Activated effector memory CD4-positive, alpha-beta T cell treated with anti-CD3 and anti-CD28 coated beads, Interleukin-2, amount 50 U/mL, for 16 hours (primary cell): ENCODE results near the gene NFYC.

Source experiments
- DNase-seq: peaks from one replicate; pipeline ENCODE4 v3.0.0-alpha.2; 2020

The NFYC gene

DNA sequence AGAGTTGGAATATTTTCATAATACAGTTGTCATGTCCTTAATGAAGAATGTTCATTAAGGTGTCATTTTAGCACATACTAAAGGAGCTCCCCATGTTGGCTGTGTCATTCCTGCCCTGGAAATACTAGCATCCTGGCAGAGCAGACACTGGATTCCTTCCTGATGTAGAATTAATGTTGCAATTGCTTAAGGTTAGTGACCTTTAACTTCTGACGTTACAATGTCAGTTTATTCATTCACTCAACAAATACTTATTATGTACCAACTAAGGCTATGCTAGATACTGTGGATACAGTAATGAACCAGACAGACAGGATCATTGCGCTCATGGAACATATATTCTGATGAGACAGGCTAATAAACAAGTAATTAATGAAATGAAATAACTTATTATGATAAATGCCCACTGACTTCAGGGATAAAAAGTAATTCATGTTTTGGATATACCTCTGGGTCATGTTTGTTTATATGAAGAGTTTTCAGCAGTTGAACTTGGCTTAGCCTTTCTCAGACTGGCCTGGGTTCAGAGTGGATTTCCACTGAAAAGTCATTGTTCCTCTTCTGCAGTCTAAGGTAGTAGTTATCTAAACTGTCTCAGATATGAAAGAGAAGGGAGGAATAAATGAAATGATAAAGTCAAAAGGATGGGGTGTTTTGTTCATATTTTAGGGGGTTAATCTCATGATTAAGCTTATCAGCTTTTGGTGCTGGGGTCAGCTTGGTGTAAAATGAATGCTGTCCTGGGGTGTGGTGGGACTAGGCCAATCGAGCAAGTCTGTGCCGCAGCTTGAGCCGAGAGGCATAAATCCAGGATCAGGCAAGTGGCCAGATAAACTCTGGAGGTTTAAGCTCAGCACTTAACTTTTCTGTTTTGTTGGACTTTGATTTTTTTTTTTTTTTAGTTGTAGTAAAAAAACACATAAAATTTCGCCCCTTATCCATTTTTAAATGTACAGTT lies 48.8 kb downstream of the NFYC start:
- DNase-seq, result no peak

DNA sequence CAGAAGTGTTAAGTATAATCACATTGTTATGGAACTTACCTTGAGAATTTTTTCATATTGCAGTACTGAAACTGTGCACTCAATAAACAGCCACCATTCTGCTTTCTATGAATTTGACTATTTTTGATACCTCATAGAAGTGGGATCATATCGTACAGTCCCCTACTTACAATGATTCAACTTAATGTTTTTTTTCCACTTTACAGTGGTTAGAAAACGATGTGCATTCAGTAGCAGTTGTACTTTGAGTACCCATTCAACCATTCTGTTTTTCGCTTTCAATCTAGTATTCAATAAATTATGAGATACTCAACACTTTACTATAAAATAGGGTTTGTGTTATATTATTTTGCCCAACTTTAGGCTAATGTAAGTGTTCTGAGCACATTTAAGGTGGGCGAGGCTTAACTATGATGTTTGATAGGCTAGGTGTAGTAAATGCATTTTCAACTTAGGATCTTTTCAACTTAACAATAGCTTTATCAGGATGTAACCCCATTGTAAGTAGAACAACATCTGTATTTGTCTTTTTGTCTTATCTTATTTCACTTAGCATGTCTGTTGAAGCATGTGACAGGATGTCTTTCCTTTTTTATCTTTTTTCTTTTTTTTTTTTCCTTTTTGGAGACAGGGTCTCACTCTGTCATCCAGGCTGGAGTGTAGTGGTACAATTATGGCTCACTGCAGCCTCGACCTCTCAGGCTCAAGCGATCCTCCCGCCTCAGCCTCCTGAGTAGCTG lies 49.7 kb downstream of the NFYC start:
- no peak for DNase-seq

DNA sequence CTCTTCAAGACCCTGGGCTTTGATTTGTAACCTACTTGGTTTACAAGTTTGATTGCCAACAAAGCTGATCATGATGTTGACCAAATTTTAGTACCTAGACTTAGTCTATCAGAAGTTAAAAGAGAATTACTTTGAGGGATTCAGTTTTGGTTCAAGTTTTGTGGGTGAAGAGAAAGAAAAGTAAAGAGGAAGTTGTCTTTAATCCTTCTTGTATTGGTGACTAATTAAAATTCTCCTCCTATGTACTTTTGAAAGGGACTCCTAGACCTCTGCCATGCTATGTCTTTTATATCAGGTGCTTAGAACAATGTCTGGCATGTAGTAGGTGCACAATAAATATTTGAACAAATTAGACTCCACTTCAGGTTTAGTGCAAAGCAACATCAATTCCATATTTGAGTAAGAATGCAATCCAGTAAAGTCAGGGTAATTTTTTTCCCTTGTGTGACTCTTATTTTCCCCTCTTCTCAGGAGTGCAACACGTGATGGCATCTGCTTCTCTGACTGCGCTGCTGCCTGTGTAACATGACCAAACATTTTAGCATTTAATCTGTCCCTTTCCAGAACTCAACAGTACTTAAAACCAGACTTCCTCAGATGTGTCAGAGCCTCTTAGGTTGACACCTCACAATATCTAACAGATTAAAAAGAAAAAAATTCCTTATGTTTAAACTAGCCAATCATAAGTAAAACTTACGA lies 51.0 kb downstream of the NFYC start:
- DNase-seq, result no peak

DNA sequence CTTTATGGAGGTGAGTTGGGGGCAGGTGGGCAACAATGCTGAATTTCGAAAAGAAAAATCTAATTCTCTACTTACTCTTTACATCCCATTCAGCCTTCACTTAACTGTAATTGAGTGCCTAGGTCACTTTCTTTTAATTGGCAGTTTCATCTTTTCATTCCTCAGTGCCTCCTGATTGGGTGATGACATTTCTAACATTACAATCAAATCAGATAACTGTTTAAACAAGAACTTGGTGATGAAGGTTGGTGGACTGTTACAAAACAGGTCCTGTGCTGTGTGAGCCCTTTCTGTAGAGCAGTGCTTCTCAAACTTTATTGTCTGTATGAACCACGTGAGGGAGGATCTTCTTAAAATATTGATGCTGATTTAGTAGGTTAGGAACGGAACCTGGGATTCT lies 51.9 kb downstream of the NFYC start:
- DNase-seq, result no peak

DNA sequence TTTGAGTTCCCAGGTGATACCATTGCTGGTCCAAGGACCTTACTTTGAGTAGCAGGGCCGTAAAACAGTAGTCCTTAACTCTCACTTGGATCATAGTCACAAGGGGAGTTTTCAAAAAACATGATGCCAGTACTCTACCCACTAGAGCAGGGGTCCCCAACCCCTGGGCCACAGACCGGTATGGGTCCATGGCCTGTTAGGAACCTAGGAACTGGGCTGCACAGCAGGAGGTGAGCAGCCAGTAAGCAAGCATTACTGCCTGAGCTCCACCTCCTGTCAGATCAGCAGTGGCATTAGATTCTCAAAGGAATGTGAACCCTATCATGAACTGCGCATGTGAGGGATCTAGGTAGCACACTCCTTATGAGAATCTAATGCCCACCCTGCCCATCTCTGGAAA lies 52.4 kb downstream of the NFYC start:
- no peak for DNase-seq

DNA sequence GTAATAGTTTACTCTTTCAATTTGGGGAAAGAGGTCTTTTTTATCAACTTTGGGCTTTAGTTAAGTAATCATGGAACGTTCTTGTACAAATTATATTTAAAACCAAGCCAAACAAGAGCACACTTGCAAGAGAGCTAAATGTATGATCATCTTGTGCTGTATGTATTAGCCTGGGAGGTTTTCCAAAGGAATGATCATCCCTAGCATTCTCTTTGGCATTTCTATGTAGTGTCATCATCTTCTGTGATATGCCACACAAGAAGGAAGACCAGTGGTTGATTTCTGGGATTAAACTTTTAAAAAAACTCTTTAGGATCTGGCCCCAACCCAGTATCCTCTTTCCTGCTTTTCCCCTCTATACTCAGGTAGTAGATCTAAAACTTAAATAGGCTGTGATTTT lies 53.7 kb downstream of the NFYC start:
- DNase-seq, result no peak

DNA sequence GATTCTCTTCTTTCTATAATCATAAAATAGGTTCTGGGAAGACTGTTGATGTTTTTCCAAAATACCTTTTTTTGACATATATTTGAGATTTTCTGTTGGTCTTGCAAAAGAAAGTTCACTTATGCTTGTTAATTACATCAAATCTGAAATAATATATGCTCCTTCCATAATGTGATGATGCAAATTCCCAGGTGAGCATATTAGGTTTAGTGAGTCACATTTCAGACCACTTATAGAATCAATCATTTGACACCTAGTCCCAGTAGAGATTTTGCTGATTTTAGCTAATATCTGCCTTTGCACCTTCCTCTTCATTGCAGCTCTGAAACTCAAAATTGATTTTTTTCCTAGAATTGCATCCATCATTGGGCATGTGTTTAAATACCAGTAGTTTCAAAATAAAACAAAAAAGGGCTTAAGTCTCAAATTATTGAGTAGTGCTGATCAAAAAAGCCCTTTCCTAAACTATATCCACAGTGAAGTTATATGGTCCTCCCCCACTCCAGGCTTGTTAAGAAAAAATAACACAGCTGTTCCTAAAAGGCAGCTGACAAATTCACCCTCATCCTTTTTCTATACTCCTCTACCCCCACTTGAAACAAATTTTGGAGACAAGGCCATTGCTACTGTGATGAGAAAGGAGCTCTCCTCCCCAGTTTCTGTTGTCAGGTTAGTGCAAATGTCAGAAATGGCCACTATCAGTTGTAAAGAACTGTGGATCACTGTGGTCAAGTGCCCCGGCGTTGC lies 55.0 kb downstream of the NFYC start:
- DNase-seq, result no peak

DNA sequence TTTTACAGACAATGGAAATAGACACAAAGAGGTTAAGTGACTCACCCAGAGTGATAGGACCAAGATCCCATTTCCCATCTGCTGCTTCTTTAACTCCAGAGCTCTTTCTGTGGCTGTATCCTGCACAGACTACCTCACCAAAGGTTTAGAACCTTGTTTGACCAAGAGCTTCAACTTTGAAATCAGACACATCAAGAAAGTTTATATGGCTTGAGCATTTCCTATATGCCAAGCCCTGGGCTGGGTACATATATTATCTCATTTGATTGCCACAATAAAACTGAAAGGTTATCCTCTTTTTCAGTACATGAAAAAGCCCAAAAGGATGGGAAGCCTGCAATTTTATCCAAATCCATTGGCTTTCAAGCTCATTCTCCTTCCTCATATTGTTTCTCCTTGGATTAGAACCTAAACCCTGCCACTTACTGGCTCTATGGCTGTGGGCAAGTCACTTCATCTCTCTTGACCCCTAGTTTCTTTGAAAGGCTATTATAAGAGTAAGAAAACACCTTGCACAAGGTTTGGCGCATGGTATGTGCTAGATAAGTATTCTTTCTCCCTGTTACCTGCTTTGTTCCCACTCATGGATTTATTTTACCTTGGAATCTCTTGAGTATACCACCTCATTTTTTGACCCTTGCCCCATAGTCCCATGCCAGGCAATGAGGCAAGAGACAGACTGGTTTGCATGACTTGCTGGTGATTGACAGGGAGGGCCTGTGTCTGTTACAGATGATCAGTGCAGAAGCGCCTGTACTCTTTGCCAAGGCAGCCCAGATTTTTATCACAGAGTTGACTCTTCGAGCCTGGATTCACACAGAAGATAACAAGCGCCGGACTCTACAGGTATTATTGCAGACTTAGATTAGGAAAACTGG lies 57.6 kb downstream of the NFYC start:
- no peak for DNase-seq

DNA sequence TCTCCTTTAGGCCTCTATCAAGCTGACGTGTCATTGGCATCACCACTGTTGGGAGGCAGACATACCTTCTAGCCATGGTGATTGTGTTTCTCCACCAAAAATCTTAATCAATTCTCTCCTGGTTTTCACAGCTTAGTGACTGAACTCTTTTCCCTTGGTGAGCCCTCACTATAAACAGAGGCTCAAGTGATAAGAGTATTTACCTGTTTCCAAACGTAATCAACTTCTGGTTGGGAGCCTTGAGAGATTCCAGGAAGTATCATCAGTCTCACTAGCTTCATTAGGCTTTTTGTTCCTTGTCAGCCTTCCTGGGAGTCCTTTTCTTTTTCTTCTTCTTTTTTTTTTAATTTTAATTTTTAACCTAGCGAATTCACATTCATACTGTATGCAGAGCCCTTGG lies 58.3 kb downstream of the NFYC start:
- DNase-seq, result no peak

DNA sequence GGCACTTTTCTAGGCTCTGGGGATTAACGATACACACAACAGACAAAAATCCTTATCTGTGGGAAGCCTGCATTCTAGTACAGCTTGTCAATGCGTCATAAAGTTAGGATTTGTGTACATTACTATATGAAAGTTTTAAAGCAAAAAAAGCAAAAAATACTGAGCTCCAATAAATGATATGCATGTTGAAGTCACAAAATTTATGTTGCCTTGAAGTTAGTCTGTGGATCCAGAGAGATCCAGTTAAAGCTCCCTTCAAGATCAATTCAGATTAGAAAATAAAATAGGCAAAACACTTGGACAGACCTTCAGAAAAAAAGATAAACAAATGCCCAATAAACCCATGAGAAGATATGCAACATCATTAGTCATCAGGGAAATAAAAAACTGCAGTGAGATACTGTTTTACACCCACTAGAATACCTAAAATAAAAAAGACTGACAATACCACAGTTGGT lies 59.0 kb downstream of the NFYC start:
- no peak for DNase-seq

DNA sequence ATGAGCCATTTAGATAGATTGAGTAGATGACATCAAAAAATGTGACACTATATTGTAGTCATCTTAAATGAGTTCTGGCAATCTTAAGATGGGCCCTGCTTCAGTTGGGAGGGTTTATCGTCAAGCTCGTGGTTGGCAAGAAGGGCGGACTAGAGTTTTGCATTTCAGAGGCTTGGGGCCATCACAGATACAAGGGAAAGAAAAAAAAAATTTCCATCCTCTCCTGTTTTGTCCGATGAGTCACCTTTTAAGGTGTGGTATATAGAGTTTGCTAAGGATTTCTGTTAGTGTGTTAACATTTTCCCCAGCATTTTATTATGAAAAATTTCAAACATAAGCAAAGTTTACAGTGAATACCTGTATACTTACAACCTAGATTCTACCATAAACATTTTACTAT lies 60.3 kb downstream of the NFYC start:
- DNase-seq, result no peak

DNA sequence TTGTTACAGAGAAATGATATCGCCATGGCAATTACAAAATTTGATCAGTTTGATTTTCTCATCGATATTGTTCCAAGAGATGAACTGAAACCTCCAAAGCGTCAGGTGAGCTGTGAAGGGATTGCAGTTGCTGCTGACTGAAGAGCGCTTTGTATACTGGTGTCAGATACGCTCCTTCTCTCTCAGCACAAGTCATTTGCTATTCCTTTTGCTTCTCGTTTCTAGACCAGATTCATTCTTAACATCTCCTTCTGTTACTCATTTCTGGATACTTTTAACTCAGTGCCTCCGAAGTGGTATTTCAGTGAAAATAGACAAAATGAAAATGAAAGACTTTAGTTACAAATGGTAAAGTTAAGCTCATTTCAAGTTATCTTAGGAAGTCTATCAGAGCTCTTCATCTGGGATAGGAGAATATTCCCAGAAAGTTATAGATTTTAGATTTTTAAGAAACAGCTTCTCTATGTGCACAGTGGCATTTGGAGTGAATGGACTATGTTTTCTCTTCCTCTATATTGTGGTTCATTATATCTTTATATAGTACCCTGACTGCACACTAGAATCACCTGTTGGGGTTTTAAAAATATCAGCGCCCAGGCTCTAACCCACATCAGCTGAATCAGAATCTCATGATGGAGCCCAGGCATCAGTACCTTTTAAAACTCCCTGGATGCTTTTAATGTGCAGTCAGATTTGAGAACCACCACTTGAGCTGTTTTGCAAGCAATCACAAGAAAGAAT lies 61.8 kb downstream of the NFYC start:
- DNase-seq, result no peak

DNA sequence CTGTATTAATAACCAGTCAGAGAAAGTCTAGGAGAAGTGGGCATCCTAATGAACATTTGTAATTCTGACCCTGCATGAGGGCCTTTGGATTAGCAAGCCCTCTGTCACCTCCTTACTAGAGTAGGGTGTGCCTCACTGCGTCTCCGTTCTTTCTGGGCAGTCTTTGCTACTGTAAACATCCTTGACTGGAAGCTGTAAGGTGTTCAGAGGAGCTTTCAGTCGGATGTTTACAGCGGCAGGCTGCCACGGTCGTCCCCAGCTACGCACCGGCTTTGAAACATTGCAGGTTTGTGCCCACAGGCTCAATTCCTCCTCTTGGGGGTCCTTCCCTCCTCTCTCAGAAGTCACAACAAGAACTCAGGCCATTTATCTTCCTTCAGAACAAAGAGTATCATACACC lies 62.7 kb downstream of the NFYC start:
- no peak for DNase-seq

DNA sequence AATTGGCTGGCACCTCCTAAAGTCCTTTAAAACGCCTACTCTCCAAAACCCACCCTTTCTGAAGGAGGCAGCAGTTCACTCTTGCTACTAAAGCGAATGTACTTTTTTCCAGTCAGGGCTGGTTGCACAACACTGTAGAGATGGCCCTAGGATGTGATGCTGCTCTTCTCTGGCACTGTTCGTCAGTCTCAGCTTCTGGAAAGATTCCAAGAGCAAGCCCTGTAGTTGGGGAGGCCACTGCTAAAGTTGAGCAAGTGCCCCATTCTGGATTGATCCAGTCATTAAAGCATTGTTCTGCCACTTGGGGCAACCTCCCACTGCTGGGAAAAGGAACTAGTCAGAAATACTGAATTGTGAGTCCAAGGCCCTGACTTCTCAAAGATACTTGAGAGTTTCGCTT lies 63.6 kb downstream of the NFYC start:
- no peak for DNase-seq

DNA sequence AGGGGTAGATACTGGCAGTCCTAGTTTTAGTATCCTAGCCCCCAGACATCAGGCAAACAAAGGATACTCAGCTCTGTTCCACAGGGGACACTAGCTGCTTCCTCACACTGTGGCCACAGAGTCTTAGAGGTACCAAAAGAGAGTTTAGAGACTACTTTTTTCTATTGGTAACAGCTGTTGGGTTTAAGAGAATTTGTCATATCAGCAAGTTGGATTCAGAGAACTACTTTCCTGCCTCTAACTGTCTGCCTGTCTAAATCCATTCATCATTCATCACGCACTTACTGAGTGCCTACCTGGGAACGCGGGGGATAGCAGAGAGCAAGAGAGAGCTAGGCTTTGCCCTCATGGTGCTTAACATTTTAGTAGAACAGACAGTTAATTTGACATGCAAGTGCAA lies 65.0 kb downstream of the NFYC start:
- no peak for DNase-seq

DNA sequence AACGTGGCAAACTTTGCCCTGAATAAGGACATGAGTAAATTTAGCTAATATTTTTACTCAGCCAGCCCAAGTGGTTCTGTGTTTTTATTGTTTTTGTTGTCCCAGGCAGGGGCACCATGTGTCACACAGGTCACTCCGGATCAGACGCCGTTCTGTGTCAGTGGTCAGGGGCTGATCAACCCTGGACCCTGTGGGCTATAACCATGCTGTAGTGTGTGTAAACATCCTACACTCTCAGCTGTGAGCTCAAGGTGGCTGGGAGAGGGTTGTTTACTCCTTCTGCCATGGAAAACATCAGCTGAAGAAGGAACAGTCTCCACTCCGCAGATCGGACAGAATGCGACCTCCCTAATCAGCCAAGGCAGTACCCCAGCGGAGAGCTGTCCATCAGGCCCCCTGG lies 65.6 kb downstream of the NFYC start:
- DNase-seq, result no peak

DNA sequence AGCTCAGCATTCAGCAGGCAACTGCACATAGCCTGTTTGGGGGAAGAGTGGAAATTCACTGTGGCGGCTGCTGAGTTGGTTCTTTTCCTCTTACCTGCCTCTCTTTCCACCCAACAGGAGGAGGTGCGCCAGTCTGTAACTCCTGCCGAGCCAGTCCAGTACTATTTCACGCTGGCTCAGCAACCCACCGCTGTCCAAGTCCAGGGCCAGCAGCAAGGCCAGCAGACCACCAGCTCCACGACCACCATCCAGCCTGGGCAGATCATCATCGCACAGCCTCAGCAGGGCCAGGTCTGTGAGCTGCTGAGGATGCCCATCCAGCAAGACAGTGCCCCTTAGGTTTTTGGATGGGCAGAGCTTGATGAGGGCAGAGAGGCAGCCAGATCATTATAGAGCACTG lies 66.5 kb downstream of the NFYC start:
- no peak for DNase-seq

DNA sequence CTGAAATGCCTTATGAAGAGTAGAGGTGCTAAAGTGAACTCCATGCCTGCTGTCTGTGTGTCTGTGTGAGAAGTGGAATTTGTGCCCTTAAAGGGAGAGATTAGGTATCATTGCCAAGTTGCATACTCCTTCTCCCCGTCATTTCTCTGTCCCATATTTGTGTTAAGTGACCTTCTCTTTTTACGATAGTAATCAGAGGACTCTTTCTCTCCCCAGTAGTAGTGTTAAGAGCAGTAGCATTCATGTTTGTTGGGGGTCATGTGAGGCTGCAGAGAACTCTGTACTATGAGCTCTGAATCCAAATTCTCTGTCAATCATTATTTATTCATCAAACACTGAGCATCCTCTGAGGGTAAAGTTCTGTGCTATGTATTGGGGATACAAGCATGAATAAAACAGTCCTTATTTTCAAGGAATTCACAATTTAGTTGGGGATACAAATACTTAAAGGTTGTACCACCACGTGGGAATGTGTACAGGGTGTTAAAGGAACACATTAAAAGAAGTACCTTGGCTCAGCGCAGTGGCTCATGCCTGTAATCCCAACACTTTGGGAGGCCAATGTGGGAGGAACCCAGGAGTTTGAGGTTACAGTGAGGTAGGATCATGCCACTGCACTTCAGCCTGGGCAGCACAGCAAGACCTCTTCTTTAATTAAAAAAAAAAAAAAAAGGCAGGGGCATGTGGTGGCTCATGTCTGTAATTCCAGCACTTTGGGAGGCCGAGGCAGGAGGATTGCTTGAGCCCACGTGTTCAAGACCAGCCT lies 67.3 kb downstream of the NFYC start:
- DNase-seq, result no peak

DNA sequence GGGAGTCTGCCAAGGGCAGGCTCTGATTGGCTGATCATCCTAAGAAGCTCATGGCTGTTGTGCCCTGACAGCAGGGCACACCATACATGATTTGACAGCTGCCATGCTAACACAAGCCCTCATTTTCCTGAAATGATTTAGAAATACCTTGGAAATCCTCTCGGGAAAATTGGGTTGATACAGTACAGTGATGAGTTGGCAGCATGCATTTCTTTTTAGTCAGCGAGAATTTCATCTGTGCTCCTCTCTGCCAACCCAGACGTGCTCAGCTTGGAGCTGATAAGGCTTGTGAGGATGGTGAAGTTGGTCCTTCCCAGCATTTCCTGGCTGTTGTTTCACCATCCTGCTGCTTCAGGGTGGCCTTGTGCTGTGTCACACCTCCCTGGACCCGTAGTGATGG lies 69.5 kb downstream of the NFYC start:
- no peak for DNase-seq
